GM23338 (cell line): Measurements from ENCODE around the gene ELAVL2.

ENCODE experiments used
- CREB1 ChIP-seq: fragments of 250-450 bp; sonication (Bioruptor Pico); IDR thresholded peaks from 2 replicates; pipeline ENCODE4 v1.5.0; 2020; ENCODE audit warnings: low read depth, mild to moderate bottlenecking, moderate library complexity
- CTCF ChIP-seq, 2 experiments: fragments of 200-600 bp in 1 of 2; sonication (generic) in 1 of 2; conservative IDR thresholded peaks; 2 replicates each; pipeline versions ENCODE4 v1.5.1 to v1.6.1; 2016 to 2017; ENCODE audit warnings: antibody characterized with exemption in 2 of 2, low read depth in 2 of 2, mild to moderate bottlenecking in 2 of 2, moderate library complexity in 1 of 2
- EZH2 ChIP-seq: fragments of 200-600 bp; sonication (generic); IDR thresholded peaks from one replicate; pipeline ENCODE4 v1.8.0; 2017; ENCODE audit warnings: antibody characterized with exemption, mild to moderate bottlenecking, low read depth; ENCODE audit not compliant: unreplicated experiment
- EZH2phosphoT487 ChIP-seq: fragments of 200-600 bp; sonication (generic); IDR thresholded peaks from one replicate; pipeline ENCODE4 v1.8.1; 2018; ENCODE audit warnings: antibody characterized with exemption; ENCODE audit not compliant: unreplicated experiment
- JUNB ChIP-seq: IDR thresholded peaks from one replicate; pipeline ENCODE4 v1.6.1; 2016; ENCODE audit warnings: antibody characterized with exemption; ENCODE audit not compliant: unreplicated experiment
- ZNF331 ChIP-seq: fragments of 250-450 bp; sonication (Bioruptor Pico); IDR thresholded peaks from 2 replicates; pipeline ENCODE4 v1.5.0; 2020; ENCODE audit warnings: low read depth, mild to moderate bottlenecking, moderate library complexity

GRCh38 chr9:23725279-23725946 is 100.6 kb downstream of the ELAVL2 start:
- no peak for TF ChIP-seq CTCF (conservative IDR thresholded peaks at IDR 0.05; ENCODE audit: low read depth in 2 of 2)
- no peak for TF ChIP-seq JUNB
- no peak for TF ChIP-seq EZH2
- TF ChIP-seq EZH2phosphoT487, result no peak
- TF ChIP-seq ZNF331 (CRISPR knock-in tag), result no peak
- TF ChIP-seq CREB1 (CRISPR knock-in tag), result no peak
